ENCODE results near the gene PDE11A. TPM values are rescaled to one million over a fixed set of nuclear protein-coding genes. Genes with fewer than 3 reads are reported as not detected.

The PDE11A gene
- total RNA-seq, 4 donors from 2014 or later = 0.82 to 16.2 (median 4.3) TPM

DNA sequence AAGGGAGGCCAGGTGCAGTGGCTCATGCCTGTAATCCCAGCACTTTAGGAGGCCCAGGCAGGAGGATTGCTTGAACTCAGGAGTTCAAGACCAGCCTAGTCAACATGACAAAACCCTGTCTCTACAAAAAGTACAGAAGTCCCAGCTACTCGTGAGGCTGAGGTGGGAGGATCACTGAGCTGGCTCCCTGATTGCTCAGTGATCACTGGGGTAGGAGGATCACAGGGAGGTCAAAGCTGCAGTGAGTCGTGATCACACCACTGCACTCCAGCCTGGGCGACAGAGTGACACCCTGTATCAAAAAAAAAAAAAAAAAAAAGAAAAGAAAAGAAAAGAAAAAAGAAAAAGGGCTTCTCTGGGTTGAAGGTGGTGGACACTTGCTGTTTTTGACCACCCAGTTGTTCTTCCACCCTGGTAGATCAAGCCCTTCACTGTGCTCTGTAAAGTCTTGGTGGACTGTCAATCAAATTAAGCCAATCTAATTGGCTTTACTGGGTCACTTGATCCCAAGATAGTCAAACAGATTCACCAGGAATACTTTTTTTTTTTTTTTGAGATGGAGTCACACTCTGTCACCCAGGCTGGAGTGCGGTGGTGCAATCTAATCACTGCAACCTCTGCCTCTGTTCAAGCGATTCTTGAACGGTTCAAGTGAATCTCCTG lies 488.4 kb downstream of the PDE11A start:
- peaks cover 0 to 3% of the 10 kb centered on the region in 2 donors for H3K4me1 ChIP-seq
- H3K27ac ChIP-seq = no peak overlapping the region
- no peak overlapping the region for H3K4me3 ChIP-seq
- TF ChIP-seq, protein P1, sequence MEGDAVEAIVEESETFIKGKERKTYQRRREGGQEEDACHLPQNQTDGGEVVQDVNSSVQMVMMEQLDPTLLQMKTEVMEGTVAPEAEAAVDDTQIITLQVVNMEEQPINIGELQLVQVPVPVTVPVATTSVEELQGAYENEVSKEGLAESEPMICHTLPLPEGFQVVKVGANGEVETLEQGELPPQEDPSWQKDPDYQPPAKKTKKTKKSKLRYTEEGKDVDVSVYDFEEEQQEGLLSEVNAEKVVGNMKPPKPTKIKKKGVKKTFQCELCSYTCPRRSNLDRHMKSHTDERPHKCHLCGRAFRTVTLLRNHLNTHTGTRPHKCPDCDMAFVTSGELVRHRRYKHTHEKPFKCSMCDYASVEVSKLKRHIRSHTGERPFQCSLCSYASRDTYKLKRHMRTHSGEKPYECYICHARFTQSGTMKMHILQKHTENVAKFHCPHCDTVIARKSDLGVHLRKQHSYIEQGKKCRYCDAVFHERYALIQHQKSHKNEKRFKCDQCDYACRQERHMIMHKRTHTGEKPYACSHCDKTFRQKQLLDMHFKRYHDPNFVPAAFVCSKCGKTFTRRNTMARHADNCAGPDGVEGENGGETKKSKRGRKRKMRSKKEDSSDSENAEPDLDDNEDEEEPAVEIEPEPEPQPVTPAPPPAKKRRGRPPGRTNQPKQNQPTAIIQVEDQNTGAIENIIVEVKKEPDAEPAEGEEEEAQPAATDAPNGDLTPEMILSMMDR (IDR thresholded peaks at IDR 0.05 in 4 of 5, conservative IDR thresholded peaks at IDR 0.05 in 1 of 5) = no peak
- TF ChIP-seq POLR2A (IDR thresholded peaks at IDR 0.05) = no peak
- intact Hi-C loops (cut with DNase I; ENCODE audit: low total_unique reads) (no loop called here), in situ Hi-C loops (cut with MboI; ENCODE audit: low sequenced_read_pairs in 4 of 4) (no loop called here)
- no peaks in the 10 kb centered on the region for H3K27me3 ChIP-seq
- ATAC-seq (no peak), DNase-seq (no peak)
- no peaks in the 10 kb centered on the region for H3K9me3 ChIP-seq
- H3K36me3 ChIP-seq = no peaks in the 10 kb centered on the region

- Histone ChIP-seq H3K4me1 (peaks cover 0 to 3% of the 10 kb centered on the region in 2 donors), H3K9me3 (no peaks in the 10 kb centered on the region), H3K4me3 (no peak overlapping the region), H3K27ac (no peak overlapping the region), H3K36me3 (no peaks in the 10 kb centered on the region), H3K27me3 (no peaks in the 10 kb centered on the region)
- TF ChIP-seq, protein P1 (IDR thresholded peaks at IDR 0.05 in 4 of 5, conservative IDR thresholded peaks at IDR 0.05 in 1 of 5) = no peak
- no peak for TF ChIP-seq POLR2A (IDR thresholded peaks at IDR 0.05)
- no peak for DNase-seq
- no peak for ATAC-seq
- intact Hi-C loops (cut with DNase I; ENCODE audit: low total_unique reads) = no loop called here
- in situ Hi-C loops (cut with MboI; ENCODE audit: low sequenced_read_pairs in 4 of 4) = no loop called here
Measured at GRCh38 chr2:177582000-177582399, 490.6 kb downstream of the PDE11A start.

- Histone ChIP-seq H3K9me3 (no peaks in the 10 kb centered on the region), H3K4me1 (no peaks in the 10 kb centered on the region), H3K27me3 (no peaks in the 10 kb centered on the region), H3K27ac (no peak overlapping the region), H3K4me3 (no peak overlapping the region), H3K36me3 (no peaks in the 10 kb centered on the region)
- DNase-seq (no peak), ATAC-seq (no peak)
- TF ChIP-seq, protein P1 (IDR thresholded peaks at IDR 0.05 in 4 of 5, conservative IDR thresholded peaks at IDR 0.05 in 1 of 5) = no peak
- TF ChIP-seq POLR2A (IDR thresholded peaks at IDR 0.05) = no peak
- intact Hi-C loops (cut with DNase I; ENCODE audit: low total_unique reads) = no loop called here
- in situ Hi-C loops (cut with MboI; ENCODE audit: low sequenced_read_pairs in 4 of 4) = no loop called here
Measured at GRCh38 chr2:177579486-177580036, 493.0 kb downstream of the PDE11A start.

DNA sequence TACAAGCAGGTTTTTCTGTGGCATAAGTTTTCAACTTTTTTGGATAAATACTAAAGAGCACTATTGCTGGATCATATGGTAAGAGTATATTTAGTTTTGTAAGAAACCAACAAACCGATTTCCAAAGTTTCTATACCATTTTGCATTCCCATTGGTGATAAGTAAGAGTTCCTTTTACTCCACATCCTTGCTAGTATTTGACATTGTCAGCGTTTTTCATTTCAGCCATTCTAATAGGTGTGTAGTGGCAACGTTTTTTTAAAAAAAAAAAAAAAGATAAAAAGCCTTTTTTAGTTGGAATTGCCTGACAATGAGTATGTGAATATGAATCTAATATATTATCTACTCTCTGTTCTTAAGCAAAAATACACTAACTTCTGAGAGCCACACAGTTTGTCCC lies 494.1 kb downstream of the PDE11A start:
- TF ChIP-seq, protein P1 (IDR thresholded peaks at IDR 0.05 in 4 of 5, conservative IDR thresholded peaks at IDR 0.05 in 1 of 5) = no peak
- intact Hi-C loops (cut with DNase I; ENCODE audit: low total_unique reads) = no loop called here
- no peaks in the 10 kb centered on the region for H3K4me1 ChIP-seq
- H3K27me3 ChIP-seq = no peaks in the 10 kb centered on the region
- in situ Hi-C loops (cut with MboI; ENCODE audit: low sequenced_read_pairs in 4 of 4) = no loop called here
- no peak for DNase-seq
- ATAC-seq = no peak
- H3K36me3 ChIP-seq = no peaks in the 10 kb centered on the region
- no peaks in the 10 kb centered on the region for H3K9me3 ChIP-seq
- no peak overlapping the region for H3K27ac ChIP-seq
- H3K4me3 ChIP-seq = no peak overlapping the region
